GM18861 (cell line): ENCODE results near the gene TEKT5.
"Not testable (repeated sequence)": the region's sequence is repeated elsewhere in the genome, so short reads cannot be mapped to it uniquely, and the experiment has no call there.

Experiments
- ATAC-seq: cut with Tn5 transposase; IDR thresholded peaks from one replicate; pipeline ENCODE4 v1.9.1; 2021; ENCODE audit not compliant: unreplicated experiment

Gene TEKT5

GRCh38 chr16:10635365-10636021, 59.2 kb downstream of the TEKT5 start:
- no peak for ATAC-seq

- not testable (repeated sequence) for ATAC-seq
Measured at GRCh38 chr16:10633429-10633828, 61.3 kb downstream of the TEKT5 start.

GRCh38 chr16:10631886-10632285, 62.8 kb downstream of the TEKT5 start:
- ATAC-seq, result no peak

- ATAC-seq, result no peak
Measured at GRCh38 chr16:10629592-10629963, 65.2 kb downstream of the TEKT5 start.

- no peak for ATAC-seq
Measured at GRCh38 chr16:10625595-10626357, 69.0 kb downstream of the TEKT5 start.

- no peak for ATAC-seq
Measured at GRCh38 chr16:10624527-10624926, 70.2 kb downstream of the TEKT5 start.

- no peak for ATAC-seq
Measured at GRCh38 chr16:10623059-10623458, 71.7 kb downstream of the TEKT5 start.

GRCh38 chr16:10622036-10622921, 72.5 kb downstream of the TEKT5 start:
- ATAC-seq, result no peak

- not testable (repeated sequence) for ATAC-seq
Measured at GRCh38 chr16:10621216-10621949, 73.3 kb downstream of the TEKT5 start.

GRCh38 chr16:10620120-10620519, 74.6 kb downstream of the TEKT5 start:
- ATAC-seq, result no peak

GRCh38 chr16:10619271-10619849, 75.4 kb downstream of the TEKT5 start:
- ATAC-seq, result no peak

GRCh38 chr16:10618710-10619209, 76.0 kb downstream of the TEKT5 start:
- ATAC-seq, result no peak

GRCh38 chr16:10617662-10618420, 76.9 kb downstream of the TEKT5 start:
- no peak for ATAC-seq

- ATAC-seq, result no peak
Measured at GRCh38 chr16:10616756-10617640, 77.7 kb downstream of the TEKT5 start.

- ATAC-seq, result no peak
Measured at GRCh38 chr16:10616419-10616755, 78.3 kb downstream of the TEKT5 start.

GRCh38 chr16:10614685-10615084, 80.0 kb downstream of the TEKT5 start:
- ATAC-seq, result no peak

GRCh38 chr16:10613785-10614485, 80.8 kb downstream of the TEKT5 start:
- no peak for ATAC-seq

- no peak for ATAC-seq
Measured at GRCh38 chr16:10612649-10613179, 82.0 kb downstream of the TEKT5 start.
